AG09309 (cell line): Measurements from ENCODE around the gene DPM3.

Experiments used
- DNase-seq: peaks from one replicate; pipeline ENCODE4 v3.0.0-alpha.2; 2010; ENCODE audit warnings: low read depth
- H3K4me3 ChIP-seq: 2 replicates; pipeline ENCODE4 v1.5.1; 2011; ENCODE audit warnings: mild to moderate bottlenecking, low read depth, low read length, moderate library complexity; ENCODE audit not compliant: control insufficient read depth
- CTCF ChIP-seq: IDR thresholded peaks from 2 replicates; pipeline ENCODE4 v1.5.1; 2011; ENCODE audit warnings: mild to moderate bottlenecking, low read depth, low read length, inconsistent platforms; ENCODE audit not compliant: insufficient read depth, control insufficient read depth; ENCODE audit errors: missing control alignments

The DPM3 gene

DNA sequence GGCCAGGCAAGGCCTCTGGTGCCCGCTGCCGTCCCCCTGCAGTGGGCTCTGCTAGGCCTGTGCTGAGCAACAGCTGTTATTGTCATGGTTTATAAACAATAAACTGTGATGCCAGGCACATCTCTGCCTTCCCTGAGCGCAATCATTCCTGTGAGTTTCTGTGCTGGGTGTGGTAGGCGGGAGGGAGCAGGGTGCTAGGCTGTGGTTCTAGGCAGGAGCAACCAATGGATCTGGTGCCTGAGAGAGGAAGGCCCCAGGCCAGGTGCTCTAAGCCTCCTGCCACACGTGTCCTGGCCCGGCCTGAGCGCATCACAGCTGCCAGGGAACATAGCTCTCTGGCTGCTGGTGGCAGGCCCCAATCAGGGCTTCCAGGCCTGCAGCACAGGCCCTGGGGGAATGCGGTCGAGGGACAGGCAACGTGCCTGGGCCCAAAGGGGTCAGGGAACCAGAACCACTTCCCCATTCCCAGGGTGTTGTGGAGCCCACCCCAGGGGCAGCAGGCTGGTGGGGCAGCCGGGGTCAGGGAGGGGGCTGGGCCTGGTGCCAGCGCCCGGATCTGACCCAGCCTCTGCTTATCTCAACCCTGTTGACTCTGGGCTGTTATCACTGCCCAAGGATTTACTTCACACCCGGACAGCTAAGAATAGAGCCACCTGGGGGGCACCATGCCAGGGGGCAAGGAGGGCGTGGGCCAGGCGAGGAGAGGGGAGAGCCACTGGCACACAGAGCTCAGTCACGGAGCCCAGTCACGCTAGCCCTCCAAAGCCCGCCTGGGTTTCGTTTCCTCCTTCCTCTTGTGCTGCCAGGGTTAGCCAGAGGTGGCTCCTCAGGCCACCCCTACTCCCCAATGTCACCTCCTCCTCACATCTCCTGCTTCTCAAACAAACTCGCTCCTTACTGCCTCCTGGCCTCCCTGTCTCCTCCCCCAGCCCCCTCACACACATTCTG, 44.8 kb upstream of the DPM3 start:
- no peak for TF ChIP-seq CTCF
- DNase-seq, result no peak
- H3K4me3 ChIP-seq, result no peak overlapping the region

GRCh38 chr1:155184351-155184811, 44.0 kb upstream of the DPM3 start:
- no peak for TF ChIP-seq CTCF
- H3K4me3 ChIP-seq, result no peak overlapping the region

GRCh38 chr1:155183775-155184221, 43.5 kb upstream of the DPM3 start:
- DNase-seq, result no peak
- H3K4me3 ChIP-seq, result no peak overlapping the region
- TF ChIP-seq CTCF, result no peak

More at GRCh38 chr1:155184351-155184811, 44.0 kb upstream of the DPM3 start:
- DNase-seq, result no peak

DNA sequence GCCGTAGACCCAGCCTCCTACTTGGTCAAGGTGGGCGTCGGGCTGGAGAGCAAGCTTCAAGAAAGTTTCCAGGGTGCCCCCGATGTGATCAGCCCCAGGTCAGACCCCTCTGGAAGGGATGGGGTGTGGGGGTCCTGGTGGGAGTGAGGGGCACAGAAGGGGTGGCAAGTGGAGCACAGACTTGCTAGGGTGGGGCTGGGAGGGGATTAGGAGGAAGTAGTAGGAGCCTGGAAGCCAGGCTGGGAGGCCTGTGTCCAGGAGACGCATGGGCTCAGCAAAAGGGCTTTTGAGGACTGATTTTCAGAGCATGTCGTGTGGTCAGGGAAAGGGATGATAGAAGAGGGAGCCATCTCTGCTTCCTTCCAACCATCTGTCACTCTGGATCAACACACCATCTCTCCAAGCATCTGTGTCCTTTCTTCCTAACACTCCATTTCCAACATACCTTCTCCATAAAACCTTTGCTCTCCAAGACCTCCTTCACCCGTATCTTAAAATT, 41.8 kb upstream of the DPM3 start:
- TF ChIP-seq CTCF, result no peak
- no peak for DNase-seq
- no peak overlapping the region for H3K4me3 ChIP-seq

- no peak for TF ChIP-seq CTCF
- no peak overlapping the region for H3K4me3 ChIP-seq
These were observed 41.2 kb upstream of the DPM3 start for GRCh38 chr1:155181371-155182051.

DNA sequence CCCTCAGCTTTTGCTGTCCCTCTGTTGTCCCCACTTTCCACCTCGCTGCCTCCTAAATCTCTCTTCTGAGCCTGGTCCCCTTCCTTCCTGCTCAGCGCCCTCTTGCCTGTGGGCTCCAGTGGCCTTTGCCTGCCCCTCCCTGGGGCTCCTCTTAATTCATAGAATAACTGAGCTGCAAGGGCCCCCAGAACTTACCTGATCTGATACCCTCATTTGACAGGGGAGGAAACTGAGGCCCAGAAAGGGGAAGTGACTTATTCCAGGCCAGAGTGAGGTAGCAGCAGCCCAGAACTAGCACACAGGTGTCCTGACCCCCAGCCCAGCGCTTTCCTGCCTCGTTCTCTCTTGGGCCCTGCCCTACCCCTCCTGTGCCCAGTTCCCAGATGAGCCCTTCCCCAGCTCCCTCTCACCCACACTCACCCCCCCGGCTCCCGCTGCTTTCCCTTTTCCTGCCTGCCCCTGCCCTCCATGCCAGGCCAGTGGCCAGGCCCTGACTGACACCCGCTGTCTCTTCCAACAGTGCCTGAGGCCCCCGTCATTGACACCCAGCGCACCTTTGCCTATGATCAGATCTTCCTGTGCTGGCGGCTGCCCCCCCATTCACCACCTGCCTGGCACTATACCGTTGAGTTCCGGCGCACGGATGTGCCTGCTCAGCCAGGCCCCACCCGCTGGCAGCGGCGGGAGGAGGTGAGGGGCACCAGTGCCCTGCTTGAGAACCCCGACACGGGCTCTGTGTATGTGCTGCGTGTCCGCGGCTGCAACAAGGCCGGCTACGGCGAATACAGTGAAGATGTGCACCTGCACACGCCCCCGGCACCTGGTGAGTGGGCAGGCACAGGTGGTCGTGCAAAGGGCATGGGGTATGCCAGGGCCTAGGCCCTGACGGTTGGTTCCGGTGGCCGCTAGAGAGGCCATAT, 39.0 kb upstream of the DPM3 start:
- DNase-seq, result no peak
- no peak overlapping the region for H3K4me3 ChIP-seq
- no peak for TF ChIP-seq CTCF

More at GRCh38 chr1:155181371-155182051, 41.2 kb upstream of the DPM3 start:
- DNase-seq, result no peak
